TTC549 (cell line): ENCODE measurements around the gene GPRASP2.

Experiments used
- FAIRE-seq: peaks from 2 replicates; lab custom pipeline; 2012; peaks lifted over from hg19 to GRCh38; lab: Jason Lieb, UNC

Gene GPRASP2

GRCh38 chrX:102745513-102745856, 33.2 kb downstream of the GPRASP2 start:
- no peak for FAIRE-seq

GRCh38 chrX:102745857-102746584, 33.8 kb downstream of the GPRASP2 start:
- FAIRE-seq, result no peak

- FAIRE-seq, result no peak
These were observed 53.0 kb downstream of the GPRASP2 start for GRCh38 chrX:102765217-102765616.

GRCh38 chrX:102765809-102766208, 53.6 kb downstream of the GPRASP2 start:
- no peak for FAIRE-seq

GRCh38 chrX:102767287-102767686, 55.0 kb downstream of the GPRASP2 start:
- no peak for FAIRE-seq
